Measurements from ENCODE around the gene SOCS1. TPM values are rescaled to one million over a fixed set of nuclear protein-coding genes. Genes with fewer than 3 reads are reported as not detected.

The SOCS1 gene
- total RNA-seq, 1 experiment from 2014 or later: 12.5 TPM

DNA sequence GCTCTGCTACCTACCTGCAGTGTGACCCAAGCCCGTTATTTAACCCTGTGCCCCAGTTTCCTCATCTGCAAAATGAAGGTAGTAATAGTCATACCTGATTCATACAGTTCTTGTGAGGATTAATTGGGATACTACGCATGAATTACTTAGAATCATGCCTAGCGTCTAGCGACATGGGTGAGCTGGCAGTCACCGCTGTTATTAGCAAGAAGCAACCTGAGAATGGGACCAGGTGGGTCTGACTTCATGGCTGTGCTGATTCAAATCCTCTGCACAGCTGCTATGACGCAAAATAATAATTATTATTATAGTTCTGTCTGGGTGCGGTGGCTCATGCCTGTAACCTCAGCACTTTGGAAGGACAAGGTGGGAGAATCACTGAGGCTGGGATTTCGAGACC is 7.9 kb downstream of the SOCS1 start:
- DNase-seq (peak; percentile 29), ATAC-seq (no peak)
- Histone ChIP-seq H3F3A (ENCODE audit: low read length, unreplicated experiment) (no peaks in the 10 kb centered on the region), H3K27ac (ENCODE audit: low read length) (no peak overlapping the region), H4K20me1 (ENCODE audit: low read length) (peaks cover 6% of the 10 kb centered on the region; the same call in 1 of the 2 replicates), H3K4me1 (ENCODE audit: insufficient read depth, low read length) (0 out of 2 replicates have a peak, but pooled peaks cover 1% of the 10 kb centered on the region), H3K4me3 (ENCODE audit: low read length) (no peak overlapping the region), H2AFZ (ENCODE audit: low read length) (no peak overlapping the region), H3K36me3 (ENCODE audit: low read depth, low read length) (no peaks in the 10 kb centered on the region), H3K4me2 (ENCODE audit: low read length) (no peak overlapping the region), H3K9ac (ENCODE audit: low read length) (no peak overlapping the region), H3K79me2 (ENCODE audit: low read length) (peaks cover 1% of the 10 kb centered on the region; the same call in 1 of the 2 replicates), H3K9me2 (replicated peaks; ENCODE audit: low read length) (no peaks in the 10 kb centered on the region), H3K27me3 (ENCODE audit: low read length) (no peaks in the 10 kb centered on the region), H3K9me3 (ENCODE audit: low read length) (no peaks in the 10 kb centered on the region)
- ChIA-PET POLR2A (ENCODE audit: unreplicated experiment) (no interaction called here), CTCF (no interaction called here)
- BruUV-seq (replicated peaks): no TSS peak
- TF ChIP-seq EZH2 (IDR thresholded peaks at IDR 0.05; ENCODE audit: low read length, unreplicated experiment) (no peak), EZH2phosphoT487 (IDR thresholded peaks at IDR 0.05; ENCODE audit: borderline replicate concordance, low read length) (no peak)
- TF ChIP-seq, protein P1, sequence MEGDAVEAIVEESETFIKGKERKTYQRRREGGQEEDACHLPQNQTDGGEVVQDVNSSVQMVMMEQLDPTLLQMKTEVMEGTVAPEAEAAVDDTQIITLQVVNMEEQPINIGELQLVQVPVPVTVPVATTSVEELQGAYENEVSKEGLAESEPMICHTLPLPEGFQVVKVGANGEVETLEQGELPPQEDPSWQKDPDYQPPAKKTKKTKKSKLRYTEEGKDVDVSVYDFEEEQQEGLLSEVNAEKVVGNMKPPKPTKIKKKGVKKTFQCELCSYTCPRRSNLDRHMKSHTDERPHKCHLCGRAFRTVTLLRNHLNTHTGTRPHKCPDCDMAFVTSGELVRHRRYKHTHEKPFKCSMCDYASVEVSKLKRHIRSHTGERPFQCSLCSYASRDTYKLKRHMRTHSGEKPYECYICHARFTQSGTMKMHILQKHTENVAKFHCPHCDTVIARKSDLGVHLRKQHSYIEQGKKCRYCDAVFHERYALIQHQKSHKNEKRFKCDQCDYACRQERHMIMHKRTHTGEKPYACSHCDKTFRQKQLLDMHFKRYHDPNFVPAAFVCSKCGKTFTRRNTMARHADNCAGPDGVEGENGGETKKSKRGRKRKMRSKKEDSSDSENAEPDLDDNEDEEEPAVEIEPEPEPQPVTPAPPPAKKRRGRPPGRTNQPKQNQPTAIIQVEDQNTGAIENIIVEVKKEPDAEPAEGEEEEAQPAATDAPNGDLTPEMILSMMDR (conservative IDR thresholded peaks at IDR 0.05; ENCODE audit: low read depth, low read length): no peak
- intact Hi-C loops (cut with micrococcal nuclease): no loop called here

DNA sequence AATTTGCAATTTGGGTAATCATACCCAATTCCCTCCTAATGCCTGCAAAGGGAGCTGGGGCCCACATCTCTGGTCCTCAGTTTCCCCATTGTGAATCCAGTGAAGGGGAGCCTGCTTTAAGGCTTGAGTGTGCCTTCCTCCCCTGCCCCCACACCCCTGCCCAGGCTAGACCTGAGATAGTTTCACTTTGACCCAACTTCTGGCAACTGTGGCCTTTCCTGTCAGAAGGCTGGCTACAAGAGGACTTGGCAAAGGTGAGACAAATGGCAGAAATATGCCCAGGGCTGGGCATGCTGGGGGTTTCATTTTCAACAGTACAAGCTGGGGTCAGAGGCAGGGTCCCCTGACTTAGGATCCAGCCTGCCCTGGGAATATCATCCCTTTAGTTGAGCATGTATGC is 10.0 kb downstream of the SOCS1 start:
- Histone ChIP-seq H3K36me3 (ENCODE audit: low read depth, low read length) (no peaks in the 10 kb centered on the region), H3K4me3 (ENCODE audit: low read length) (no peak overlapping the region), H3F3A (ENCODE audit: low read length, unreplicated experiment) (no peaks in the 10 kb centered on the region), H3K9ac (ENCODE audit: low read length) (no peak overlapping the region), H4K20me1 (ENCODE audit: low read length) (no peaks in the 10 kb centered on the region), H3K79me2 (ENCODE audit: low read length) (no peaks in the 10 kb centered on the region), H3K9me2 (replicated peaks; ENCODE audit: low read length) (no peaks in the 10 kb centered on the region), H2AFZ (ENCODE audit: low read length) (no peak overlapping the region), H3K9me3 (ENCODE audit: low read length) (no peaks in the 10 kb centered on the region), H3K4me2 (ENCODE audit: low read length) (no peak overlapping the region), H3K27me3 (ENCODE audit: low read length) (no peaks in the 10 kb centered on the region), H3K27ac (ENCODE audit: low read length) (no peak overlapping the region), H3K4me1 (ENCODE audit: insufficient read depth, low read length) (no peaks in the 10 kb centered on the region)
- no peak for ATAC-seq
- intact Hi-C loops (cut with micrococcal nuclease): no loop called here
- DNase-seq: no peak
- POLR2A ChIA-PET (ENCODE audit: unreplicated experiment): interaction anchor here (0.6 to 0.7 kb wide), 2 partner anchors 194 to 276 kb away, joined by 4 to 6 read pairs; no protein-coding TSS in a partner anchor
- BruUV-seq (replicated peaks): no TSS peak
- CTCF ChIA-PET: no interaction called here
- TF ChIP-seq, protein P1 (conservative IDR thresholded peaks at IDR 0.05; ENCODE audit: low read depth, low read length): no peak
- TF ChIP-seq EZH2 (IDR thresholded peaks at IDR 0.05; ENCODE audit: low read length, unreplicated experiment): no peak
- TF ChIP-seq EZH2phosphoT487 (IDR thresholded peaks at IDR 0.05; ENCODE audit: borderline replicate concordance, low read length): no peak

DNA sequence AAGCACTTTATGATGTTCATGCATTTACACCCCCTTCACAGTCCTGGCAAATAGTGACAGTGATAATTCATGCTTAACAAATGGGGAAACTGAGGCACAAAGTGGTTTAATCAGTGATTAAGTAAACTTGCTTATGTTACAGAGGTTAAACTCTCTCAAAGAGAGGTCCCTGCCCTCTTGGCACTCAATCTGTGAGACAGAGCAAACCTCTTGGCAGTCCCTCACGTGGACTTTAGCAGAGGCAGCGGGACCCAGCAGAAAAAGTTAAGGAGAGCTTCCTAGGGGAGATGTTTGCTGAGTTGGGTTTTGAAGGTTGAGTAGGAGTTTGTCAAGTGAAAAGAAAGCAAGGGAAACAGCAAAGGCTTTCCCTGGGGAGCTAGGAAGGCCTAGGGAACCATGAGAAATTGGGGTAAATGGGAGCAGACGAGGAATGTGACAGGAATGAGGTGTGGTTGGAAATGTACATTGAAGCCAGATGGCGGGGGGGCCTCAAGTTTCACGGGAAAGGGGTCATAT is 10.7 kb downstream of the SOCS1 start:
- H3K9me2 ChIP-seq (replicated peaks; ENCODE audit: low read length): no peaks in the 10 kb centered on the region
- H3K4me3 ChIP-seq (ENCODE audit: low read length): no peak overlapping the region
- no peaks in the 10 kb centered on the region for H3K27me3 ChIP-seq (ENCODE audit: low read length)
- H3K36me3 ChIP-seq (ENCODE audit: low read depth, low read length): no peaks in the 10 kb centered on the region
- H2AFZ ChIP-seq (ENCODE audit: low read length): no peak overlapping the region
- H3K9ac ChIP-seq (ENCODE audit: low read length): no peak overlapping the region
- CTCF ChIA-PET: no interaction called here
- no peaks in the 10 kb centered on the region for H3K79me2 ChIP-seq (ENCODE audit: low read length)
- H3K4me2 ChIP-seq (ENCODE audit: low read length): no peak overlapping the region
- POLR2A ChIA-PET (ENCODE audit: unreplicated experiment): no interaction called here
- no peaks in the 10 kb centered on the region for H3F3A ChIP-seq (ENCODE audit: low read length, unreplicated experiment)
- intact Hi-C loops (cut with micrococcal nuclease): no loop called here
- TF ChIP-seq EZH2phosphoT487 (IDR thresholded peaks at IDR 0.05; ENCODE audit: borderline replicate concordance, low read length): no peak
- TF ChIP-seq, protein P1 (conservative IDR thresholded peaks at IDR 0.05; ENCODE audit: low read depth, low read length): no peak
- no peak for TF ChIP-seq EZH2 (IDR thresholded peaks at IDR 0.05; ENCODE audit: low read length, unreplicated experiment)
- ATAC-seq: no peak
- H3K9me3 ChIP-seq (ENCODE audit: low read length): no peaks in the 10 kb centered on the region
- no peak for DNase-seq
- no peaks in the 10 kb centered on the region for H3K4me1 ChIP-seq (ENCODE audit: insufficient read depth, low read length)
- BruUV-seq (replicated peaks): no TSS peak
- no peak overlapping the region for H3K27ac ChIP-seq (ENCODE audit: low read length)
- no peaks in the 10 kb centered on the region for H4K20me1 ChIP-seq (ENCODE audit: low read length)

Data from PC-3 (cell line).